HepG2 (cell line): ENCODE measurements around the gene TBX6. TPM values are rescaled to one million over a fixed set of nuclear protein-coding genes. Genes with fewer than 3 reads are reported as not detected.

ENCODE experiments used
- ELF3 ChIP-seq: IDR thresholded peaks from 2 replicates; pipeline ENCODE4 v1.6.1; 2016; ENCODE audit warnings: missing genetic modification reagents, missing compliant biosample characterization
- ERF ChIP-seq: IDR thresholded peaks from 2 replicates; pipeline ENCODE4 v1.6.1; 2018; ENCODE audit warnings: missing biosample characterization, missing genetic modification reagents
- HDAC1 ChIP-seq: sonication (generic); formaldehyde crosslinking; IDR thresholded peaks from 2 replicates; pipeline ENCODE4 v1.5.1; 2020; ENCODE audit warnings: mild to moderate bottlenecking, missing genetic modification reagents
- PAX8 ChIP-seq: sonication (generic); formaldehyde crosslinking; IDR thresholded peaks from 2 replicates; pipeline ENCODE4 v1.8.0; 2022; ENCODE audit warnings: mild to moderate bottlenecking, missing genetic modification reagents, borderline replicate concordance
- RFXANK ChIP-seq: IDR thresholded peaks from 2 replicates; pipeline ENCODE4 v1.6.1; 2016
- SETDB1 ChIP-seq: sonication (generic); formaldehyde crosslinking; IDR thresholded peaks from 2 replicates; pipeline ENCODE4 v1.5.1; 2020; ENCODE audit warnings: missing genetic modification reagents, mild to moderate bottlenecking, borderline replicate concordance
- STAG1 ChIP-seq: sonication (generic); formaldehyde crosslinking; IDR thresholded peaks from 2 replicates; pipeline ENCODE4 v1.4.0; 2020; ENCODE audit warnings: missing genetic modification reagents
- ZNF136 ChIP-seq: sonication (generic); formaldehyde crosslinking; IDR thresholded peaks from 2 replicates; pipeline ENCODE4 v1.8.1; 2022; ENCODE audit warnings: low read depth, mild to moderate bottlenecking, moderate library complexity, missing genetic modification reagents
- ZNF292 ChIP-seq: sonication (generic); formaldehyde crosslinking; IDR thresholded peaks from 2 replicates; pipeline ENCODE4 v1.8.1; 2022; ENCODE audit warnings: mild to moderate bottlenecking, low read depth, missing genetic modification reagents, borderline replicate concordance
- ZNF614 ChIP-seq: IDR thresholded peaks from 2 replicates; pipeline ENCODE4 v1.6.1; 2018; ENCODE audit warnings: missing biosample characterization, missing genetic modification reagents, inconsistent platforms, borderline replicate concordance
- polyA plus RNA-seq, 8 experiments: library from polyadenylated mRNA; depleted of rRNA in 3 of 8; stranded (reverse) in 7 of 8; unstranded in 1 of 8; fragments of >200 nt; fragmentation: Illumina TruSeq in 4 of 8; extraction: Trizol in 4 of 8; gene quantifications; 2 replicates each; pipeline versions ENCODE4 v1.2.1 to v1.2.3, GENCODE V29; 2011 to 2016; ENCODE audit warnings: low read depth in 4 of 8, missing spikeins in 1 of 8, mixed read lengths in 1 of 8; ENCODE audit not compliant: insufficient read depth in 1 of 8
- total RNA-seq, 5 experiments: library from RNA; depleted of rRNA; stranded (reverse); fragments of >200 nt; fragmentation: Illumina TruSeq; extraction: Trizol; gene quantifications; 2 replicates each; pipeline ENCODE4 v1.2.3, GENCODE V29; 2016; ENCODE audit warnings: low read depth in 1 of 5
- TF ChIP-seq, protein P1 (sequence below): sonication (generic); formaldehyde crosslinking; IDR thresholded peaks from 2 replicates; pipeline ENCODE4 v1.4.0; 2020; ENCODE audit warnings: missing genetic modification reagents
- TF ChIP-seq, protein P2 (sequence below): IDR thresholded peaks from 2 replicates; pipeline ENCODE4 v1.4.0; 2020; ENCODE audit warnings: mild to moderate bottlenecking, missing genetic modification reagents
- TF ChIP-seq, protein P3 (sequence below): sonication (generic); formaldehyde crosslinking; IDR thresholded peaks from 2 replicates; pipeline ENCODE4 v1.8.1; 2022; ENCODE audit warnings: low read depth, mild to moderate bottlenecking, missing genetic modification reagents
- TF ChIP-seq, protein P4 (sequence below): sonication (generic); formaldehyde crosslinking; IDR thresholded peaks from 2 replicates; pipeline ENCODE4 v1.9.0; 2021; ENCODE audit warnings: mild to moderate bottlenecking, missing genetic modification reagents

Gene TBX6
- total and polyA plus RNA-seq, 2 of the 13 experiments (the other 11 are each of a cell fraction or from before 2014, with no cell fraction given) = 0.24 to 0.42 TPM

DNA sequence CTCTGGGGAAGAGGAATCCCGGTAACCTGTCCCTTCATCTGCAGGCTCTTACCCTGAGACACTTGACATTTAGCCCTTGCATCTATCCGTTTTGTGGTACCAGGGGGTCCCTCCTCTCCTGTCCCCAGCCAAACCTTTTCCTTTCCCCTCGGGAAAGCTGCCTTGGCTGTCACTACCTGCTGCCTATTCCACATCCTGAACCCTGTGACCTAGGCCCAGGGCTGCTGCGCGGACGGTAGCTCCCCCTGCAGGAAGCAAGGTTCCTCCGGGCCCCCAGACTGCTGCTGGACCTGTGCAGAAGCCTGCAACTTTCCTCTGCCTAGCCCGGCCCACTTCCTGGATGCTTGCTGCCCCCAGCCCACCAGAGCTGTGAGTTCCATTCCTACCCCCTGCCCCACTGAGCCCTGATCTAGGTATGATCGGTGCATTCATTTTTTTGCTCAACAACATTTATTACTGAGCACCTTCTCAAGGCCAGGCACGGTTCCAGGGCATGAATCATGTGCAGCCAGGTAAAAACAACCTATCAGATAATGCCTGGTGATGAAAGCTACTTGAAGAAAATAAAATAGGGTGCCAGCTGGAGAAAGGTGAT, 36.7 kb downstream of the TBX6 start (continued):
- TF ChIP-seq, protein P1, sequence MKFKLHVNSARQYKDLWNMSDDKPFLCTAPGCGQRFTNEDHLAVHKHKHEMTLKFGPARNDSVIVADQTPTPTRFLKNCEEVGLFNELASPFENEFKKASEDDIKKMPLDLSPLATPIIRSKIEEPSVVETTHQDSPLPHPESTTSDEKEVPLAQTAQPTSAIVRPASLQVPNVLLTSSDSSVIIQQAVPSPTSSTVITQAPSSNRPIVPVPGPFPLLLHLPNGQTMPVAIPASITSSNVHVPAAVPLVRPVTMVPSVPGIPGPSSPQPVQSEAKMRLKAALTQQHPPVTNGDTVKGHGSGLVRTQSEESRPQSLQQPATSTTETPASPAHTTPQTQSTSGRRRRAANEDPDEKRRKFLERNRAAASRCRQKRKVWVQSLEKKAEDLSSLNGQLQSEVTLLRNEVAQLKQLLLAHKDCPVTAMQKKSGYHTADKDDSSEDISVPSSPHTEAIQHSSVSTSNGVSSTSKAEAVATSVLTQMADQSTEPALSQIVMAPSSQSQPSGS (CRISPR knock-in tag) = no peak
- TF ChIP-seq ERF (CRISPR knock-in tag) (0 out of 2 replicates have a peak, but pooled peaks have one; percentile 22), PAX8 (CRISPR knock-in tag) (no peak), ZNF136 (0 out of 2 replicates have a peak, but pooled peaks have one; percentile 44), RFXANK (CRISPR knock-in tag) (0 out of 2 replicates have a peak, but pooled peaks have one; percentile 28), STAG1 (peak; percentile 75), HDAC1 (CRISPR knock-in tag) (peak; percentile 52; the same call in 1 of the 2 replicates), ELF3 (CRISPR knock-in tag) (peak; percentile 68), ZNF292 (CRISPR knock-in tag) (peak; percentile 48; the same call in 1 of the 2 replicates), ZNF614 (CRISPR knock-in tag) (peak; percentile 37; the same call in 1 of the 2 replicates), SETDB1 (CRISPR knock-in tag) (no peak)
- TF ChIP-seq, protein P2, sequence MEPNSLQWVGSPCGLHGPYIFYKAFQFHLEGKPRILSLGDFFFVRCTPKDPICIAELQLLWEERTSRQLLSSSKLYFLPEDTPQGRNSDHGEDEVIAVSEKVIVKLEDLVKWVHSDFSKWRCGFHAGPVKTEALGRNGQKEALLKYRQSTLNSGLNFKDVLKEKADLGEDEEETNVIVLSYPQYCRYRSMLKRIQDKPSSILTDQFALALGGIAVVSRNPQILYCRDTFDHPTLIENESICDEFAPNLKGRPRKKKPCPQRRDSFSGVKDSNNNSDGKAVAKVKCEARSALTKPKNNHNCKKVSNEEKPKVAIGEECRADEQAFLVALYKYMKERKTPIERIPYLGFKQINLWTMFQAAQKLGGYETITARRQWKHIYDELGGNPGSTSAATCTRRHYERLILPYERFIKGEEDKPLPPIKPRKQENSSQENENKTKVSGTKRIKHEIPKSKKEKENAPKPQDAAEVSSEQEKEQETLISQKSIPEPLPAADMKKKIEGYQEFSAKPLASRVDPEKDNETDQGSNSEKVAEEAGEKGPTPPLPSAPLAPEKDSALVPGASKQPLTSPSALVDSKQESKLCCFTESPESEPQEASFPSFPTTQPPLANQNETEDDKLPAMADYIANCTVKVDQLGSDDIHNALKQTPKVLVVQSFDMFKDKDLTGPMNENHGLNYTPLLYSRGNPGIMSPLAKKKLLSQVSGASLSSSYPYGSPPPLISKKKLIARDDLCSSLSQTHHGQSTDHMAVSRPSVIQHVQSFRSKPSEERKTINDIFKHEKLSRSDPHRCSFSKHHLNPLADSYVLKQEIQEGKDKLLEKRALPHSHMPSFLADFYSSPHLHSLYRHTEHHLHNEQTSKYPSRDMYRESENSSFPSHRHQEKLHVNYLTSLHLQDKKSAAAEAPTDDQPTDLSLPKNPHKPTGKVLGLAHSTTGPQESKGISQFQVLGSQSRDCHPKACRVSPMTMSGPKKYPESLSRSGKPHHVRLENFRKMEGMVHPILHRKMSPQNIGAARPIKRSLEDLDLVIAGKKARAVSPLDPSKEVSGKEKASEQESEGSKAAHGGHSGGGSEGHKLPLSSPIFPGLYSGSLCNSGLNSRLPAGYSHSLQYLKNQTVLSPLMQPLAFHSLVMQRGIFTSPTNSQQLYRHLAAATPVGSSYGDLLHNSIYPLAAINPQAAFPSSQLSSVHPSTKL (CRISPR knock-in tag) = 0 out of 2 replicates have a peak, but pooled peaks have one; percentile 12
- TF ChIP-seq, protein P3, sequence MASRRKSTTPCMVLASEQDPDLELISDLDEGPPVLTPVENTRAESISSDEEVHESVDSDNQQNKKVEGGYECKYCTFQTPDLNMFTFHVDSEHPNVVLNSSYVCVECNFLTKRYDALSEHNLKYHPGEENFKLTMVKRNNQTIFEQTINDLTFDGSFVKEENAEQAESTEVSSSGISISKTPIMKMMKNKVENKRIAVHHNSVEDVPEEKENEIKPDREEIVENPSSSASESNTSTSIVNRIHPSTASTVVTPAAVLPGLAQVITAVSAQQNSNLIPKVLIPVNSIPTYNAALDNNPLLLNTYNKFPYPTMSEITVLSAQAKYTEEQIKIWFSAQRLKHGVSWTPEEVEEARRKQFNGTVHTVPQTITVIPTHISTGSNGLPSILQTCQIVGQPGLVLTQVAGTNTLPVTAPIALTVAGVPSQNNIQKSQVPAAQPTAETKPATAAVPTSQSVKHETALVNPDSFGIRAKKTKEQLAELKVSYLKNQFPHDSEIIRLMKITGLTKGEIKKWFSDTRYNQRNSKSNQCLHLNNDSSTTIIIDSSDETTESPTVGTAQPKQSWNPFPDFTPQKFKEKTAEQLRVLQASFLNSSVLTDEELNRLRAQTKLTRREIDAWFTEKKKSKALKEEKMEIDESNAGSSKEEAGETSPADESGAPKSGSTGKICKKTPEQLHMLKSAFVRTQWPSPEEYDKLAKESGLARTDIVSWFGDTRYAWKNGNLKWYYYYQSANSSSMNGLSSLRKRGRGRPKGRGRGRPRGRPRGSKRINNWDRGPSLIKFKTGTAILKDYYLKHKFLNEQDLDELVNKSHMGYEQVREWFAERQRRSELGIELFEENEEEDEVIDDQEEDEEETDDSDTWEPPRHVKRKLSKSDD (CRISPR knock-in tag) = 0 out of 2 replicates have a peak, but pooled peaks have one; percentile 37
- TF ChIP-seq, protein P4, sequence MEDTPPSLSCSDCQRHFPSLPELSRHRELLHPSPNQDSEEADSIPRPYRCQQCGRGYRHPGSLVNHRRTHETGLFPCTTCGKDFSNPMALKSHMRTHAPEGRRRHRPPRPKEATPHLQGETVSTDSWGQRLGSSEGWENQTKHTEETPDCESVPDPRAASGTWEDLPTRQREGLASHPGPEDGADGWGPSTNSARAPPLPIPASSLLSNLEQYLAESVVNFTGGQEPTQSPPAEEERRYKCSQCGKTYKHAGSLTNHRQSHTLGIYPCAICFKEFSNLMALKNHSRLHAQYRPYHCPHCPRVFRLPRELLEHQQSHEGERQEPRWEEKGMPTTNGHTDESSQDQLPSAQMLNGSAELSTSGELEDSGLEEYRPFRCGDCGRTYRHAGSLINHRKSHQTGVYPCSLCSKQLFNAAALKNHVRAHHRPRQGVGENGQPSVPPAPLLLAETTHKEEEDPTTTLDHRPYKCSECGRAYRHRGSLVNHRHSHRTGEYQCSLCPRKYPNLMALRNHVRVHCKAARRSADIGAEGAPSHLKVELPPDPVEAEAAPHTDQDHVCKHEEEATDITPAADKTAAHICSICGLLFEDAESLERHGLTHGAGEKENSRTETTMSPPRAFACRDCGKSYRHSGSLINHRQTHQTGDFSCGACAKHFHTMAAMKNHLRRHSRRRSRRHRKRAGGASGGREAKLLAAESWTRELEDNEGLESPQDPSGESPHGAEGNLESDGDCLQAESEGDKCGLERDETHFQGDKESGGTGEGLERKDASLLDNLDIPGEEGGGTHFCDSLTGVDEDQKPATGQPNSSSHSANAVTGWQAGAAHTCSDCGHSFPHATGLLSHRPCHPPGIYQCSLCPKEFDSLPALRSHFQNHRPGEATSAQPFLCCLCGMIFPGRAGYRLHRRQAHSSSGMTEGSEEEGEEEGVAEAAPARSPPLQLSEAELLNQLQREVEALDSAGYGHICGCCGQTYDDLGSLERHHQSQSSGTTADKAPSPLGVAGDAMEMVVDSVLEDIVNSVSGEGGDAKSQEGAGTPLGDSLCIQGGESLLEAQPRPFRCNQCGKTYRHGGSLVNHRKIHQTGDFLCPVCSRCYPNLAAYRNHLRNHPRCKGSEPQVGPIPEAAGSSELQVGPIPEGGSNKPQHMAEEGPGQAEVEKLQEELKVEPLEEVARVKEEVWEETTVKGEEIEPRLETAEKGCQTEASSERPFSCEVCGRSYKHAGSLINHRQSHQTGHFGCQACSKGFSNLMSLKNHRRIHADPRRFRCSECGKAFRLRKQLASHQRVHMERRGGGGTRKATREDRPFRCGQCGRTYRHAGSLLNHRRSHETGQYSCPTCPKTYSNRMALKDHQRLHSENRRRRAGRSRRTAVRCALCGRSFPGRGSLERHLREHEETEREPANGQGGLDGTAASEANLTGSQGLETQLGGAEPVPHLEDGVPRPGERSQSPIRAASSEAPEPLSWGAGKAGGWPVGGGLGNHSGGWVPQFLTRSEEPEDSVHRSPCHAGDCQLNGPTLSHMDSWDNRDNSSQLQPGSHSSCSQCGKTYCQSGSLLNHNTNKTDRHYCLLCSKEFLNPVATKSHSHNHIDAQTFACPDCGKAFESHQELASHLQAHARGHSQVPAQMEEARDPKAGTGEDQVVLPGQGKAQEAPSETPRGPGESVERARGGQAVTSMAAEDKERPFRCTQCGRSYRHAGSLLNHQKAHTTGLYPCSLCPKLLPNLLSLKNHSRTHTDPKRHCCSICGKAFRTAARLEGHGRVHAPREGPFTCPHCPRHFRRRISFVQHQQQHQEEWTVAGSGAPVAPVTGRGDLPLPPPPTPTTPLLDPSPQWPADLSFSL (CRISPR knock-in tag) = peak; percentile 52; the same call in 1 of the 2 replicates
